Muscle of arm (tissue), 12 donors: Measurements from ENCODE around the gene GDF7. TPM values are rescaled to one million over a fixed set of nuclear protein-coding genes. Genes with fewer than 3 reads are reported as not detected.

ENCODE experiments used
- polyA plus RNA-seq, 12 donors: library from polyadenylated mRNA; unstranded; fragments of 120-200 nt; gene quantifications; one replicate each; pipeline ENCODE4 v1.2.1, GENCODE V29; 2013; ENCODE audit not compliant: insufficient read length in 12 of 12

Gene GDF7
- polyA plus RNA-seq, 12 donors, result 0.27 to 0.92 (median 0.60) TPM; not detected in 2

Other genes starting within 250 kb of the GDF7 start
- gene RHOB, start 220.1 kb upstream of the GDF7 start, polyA plus RNA-seq, result 100 to 1,000 TPM in 9 of 12 donors, 10 to 100 TPM in 3; 78.5 to 192 (median 125) TPM
- gene HS1BP3, start 16.0 kb upstream of the GDF7 start, polyA plus RNA-seq, result 10 to 100 TPM in 3 of 12 donors, 1 to 10 TPM in 8, not detected in 1; 6.0 to 20.7 (median 8.5) TPM
- gene LDAH, start 156.0 kb downstream of the GDF7 start, polyA plus RNA-seq, result 10 to 100 TPM in 9 of 12 donors, 1 to 10 TPM in 2, not detected in 1; 8.4 to 18.4 (median 10.8) TPM